Dedifferentiated amniotic fluid mesenchymal stem cell (primary cell): Measurements from ENCODE around the gene MYLK4.

Source experiments
- DNase-seq: peaks from one replicate; pipeline ENCODE4 v3.0.0-alpha.2; 2016; ENCODE audit errors: extremely low spot score

The MYLK4 gene

DNA sequence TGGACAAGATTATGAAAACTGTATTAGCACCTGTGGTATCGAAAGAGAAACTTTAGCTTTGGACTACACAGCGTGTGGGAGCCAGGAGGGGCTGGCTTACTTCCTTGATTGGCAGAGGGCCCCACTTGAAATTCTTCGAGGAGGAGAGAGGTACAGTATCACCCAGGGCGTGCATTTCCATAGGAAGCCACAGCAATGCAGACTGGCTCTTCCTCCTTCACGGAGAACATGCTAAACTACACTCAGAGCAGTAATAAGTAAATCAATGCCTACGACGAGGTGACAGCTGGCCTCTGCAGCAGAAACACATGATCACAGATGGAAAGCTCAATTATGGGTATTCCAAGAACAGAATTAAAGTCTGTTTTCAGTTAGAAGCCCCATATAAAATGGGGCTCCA, 44.2 kb downstream of the MYLK4 start:
- DNase-seq, result no peak

DNA sequence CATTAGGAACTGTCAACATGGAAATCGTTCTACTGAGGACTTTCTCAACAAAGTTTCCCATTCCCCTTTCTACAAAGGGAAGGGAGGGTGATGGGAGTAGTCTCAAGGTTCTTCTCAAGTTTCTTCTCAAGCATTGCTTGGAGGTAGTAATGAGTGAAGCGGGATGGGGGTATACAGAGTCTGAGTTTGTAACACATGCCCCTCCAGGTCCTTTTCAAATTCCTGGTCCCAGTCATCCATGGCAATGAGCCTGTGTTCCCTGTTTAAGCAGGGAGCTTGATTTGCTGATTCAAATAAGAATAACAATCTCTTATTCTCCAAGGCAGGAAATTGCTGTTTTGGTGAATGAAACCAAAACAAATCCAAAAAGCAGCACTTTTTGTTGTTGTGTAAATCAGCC, 45.5 kb downstream of the MYLK4 start:
- no peak for DNase-seq

DNA sequence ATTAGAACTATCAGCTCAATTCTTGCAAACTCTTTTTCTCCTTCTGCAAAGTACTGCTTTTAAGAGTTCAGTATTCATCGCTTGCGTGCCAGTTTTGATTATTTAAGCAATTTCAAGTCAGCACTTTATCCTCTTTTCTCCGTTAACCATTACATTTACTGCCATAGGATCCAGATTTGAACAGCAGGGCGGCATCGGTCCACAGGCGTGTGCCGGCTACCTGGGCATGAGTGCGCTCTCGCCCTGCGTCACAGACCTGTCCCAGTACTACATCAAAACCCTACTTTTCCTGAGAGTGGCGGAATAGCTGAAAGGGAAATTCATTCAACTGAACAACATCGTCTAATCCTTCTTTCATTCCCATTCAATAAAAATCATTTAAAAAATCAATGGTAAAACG, 53.4 kb downstream of the MYLK4 start:
- DNase-seq, result no peak

DNA sequence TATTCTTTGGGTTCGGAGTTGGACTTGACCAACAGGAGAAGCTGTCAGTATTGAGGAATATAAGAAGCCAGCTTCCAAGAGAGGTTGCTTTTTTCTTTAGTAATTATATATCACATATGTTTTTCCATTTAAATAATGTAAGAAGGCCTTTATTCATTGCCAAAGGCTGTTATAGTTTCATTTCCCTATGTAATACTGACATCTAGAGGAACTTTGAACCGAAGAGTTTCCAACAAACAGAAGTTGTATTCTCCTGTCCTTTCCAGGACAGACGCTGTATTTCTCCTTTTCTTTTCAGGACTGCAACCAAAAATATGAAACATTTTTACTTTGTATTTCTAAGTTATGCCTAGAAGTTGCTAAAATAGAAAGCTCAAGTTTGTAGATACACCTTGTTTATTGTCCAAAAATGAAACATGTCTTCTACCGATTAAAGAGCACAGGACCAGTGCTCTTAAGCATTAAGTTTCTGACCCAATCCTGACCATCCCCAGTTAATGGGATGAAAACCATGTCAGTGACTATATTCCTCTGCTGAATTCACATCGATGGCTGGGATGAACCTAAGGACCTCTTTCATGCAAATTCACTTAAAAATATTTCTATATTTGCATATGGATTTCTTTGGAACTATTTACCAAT, 55.1 kb downstream of the MYLK4 start:
- peak; percentile 43 for DNase-seq

DNA sequence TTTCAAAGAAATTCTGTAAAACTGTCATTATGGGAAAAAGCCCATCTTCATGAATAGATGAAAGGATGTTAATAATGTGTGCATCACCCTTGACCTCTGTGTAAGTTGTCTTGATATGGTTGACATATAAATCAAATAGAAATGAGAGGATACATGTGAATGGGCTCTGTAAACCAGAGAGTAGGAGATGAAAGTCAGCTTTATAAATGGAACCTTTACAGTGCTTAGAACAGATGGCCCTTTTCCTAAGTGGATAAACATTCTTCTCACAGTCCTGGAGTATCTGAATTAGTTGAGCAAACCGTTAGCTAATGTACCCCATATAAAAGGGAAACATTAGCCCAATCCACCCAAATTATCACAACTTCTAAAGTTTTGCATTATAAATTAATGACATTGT, 57.5 kb downstream of the MYLK4 start:
- DNase-seq, result no peak

DNA sequence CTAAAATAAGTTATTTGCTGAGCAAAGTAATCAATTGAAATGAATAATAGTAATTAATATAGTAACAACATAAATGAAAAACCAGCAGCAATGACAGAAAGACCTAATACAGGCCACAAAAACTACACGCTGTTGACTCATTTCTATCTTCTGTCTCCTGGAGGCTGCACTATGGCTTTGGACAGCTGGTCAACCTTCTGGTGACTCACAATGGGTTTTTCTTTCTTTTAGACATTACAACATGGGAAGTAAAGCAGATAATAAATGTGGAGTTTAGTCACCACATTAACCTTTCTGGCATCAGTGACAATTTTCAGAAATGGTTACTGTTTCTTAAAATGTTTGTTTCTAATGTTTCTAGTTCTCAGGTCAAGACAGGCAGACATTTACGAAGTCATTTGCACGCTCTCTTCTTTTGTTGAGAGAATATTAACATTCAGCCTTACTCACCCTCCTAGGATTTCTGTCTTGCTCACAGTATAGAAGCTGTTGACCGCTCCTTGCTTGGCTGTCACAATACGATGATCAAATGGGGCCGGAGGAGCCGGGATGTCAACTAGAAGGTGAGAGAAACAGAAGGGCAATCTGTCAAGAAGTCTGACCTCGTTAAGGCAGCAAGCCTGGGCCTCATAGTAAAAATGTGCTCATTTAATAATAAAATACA, 62.2 kb downstream of the MYLK4 start:
- peak; percentile 53 for DNase-seq

DNA sequence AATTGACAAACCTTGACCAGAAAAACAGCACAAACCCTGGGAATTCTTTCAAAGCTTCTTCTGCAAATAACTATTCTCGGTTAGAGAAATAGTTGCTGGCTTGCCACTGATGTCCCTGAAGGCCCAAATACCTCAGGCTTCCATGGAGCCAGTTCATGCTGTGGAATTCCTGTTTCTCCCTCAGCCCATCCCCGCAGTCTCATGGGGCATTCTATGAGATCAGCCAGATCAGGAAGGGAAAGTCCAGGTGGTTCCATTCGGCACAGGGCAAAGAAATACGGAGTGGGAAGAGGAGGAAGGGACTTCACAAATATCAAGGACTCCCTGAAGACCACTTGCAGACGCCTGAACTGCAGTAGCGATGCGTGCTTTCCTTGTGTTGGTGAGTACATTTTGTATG, 63.3 kb downstream of the MYLK4 start:
- no peak for DNase-seq

DNA sequence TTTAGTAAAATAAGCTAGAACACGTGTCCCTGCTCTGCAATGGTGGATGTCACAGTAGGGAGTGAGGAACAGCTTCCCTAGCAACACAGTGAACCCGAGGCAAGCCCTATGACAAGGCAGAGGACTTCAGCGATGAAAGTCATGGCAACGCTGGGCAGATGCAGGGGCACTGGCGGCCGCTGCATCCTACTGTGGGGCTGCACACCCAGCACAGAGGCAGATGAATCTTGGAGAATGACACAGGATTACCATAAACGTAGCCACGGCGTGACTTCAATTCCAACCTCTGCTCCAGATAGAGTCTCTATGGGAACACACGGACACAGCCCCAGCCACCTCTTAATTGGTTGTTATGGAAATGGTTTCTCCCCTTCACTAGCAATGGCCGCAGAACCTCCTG, 64.2 kb downstream of the MYLK4 start:
- DNase-seq, result no peak

DNA sequence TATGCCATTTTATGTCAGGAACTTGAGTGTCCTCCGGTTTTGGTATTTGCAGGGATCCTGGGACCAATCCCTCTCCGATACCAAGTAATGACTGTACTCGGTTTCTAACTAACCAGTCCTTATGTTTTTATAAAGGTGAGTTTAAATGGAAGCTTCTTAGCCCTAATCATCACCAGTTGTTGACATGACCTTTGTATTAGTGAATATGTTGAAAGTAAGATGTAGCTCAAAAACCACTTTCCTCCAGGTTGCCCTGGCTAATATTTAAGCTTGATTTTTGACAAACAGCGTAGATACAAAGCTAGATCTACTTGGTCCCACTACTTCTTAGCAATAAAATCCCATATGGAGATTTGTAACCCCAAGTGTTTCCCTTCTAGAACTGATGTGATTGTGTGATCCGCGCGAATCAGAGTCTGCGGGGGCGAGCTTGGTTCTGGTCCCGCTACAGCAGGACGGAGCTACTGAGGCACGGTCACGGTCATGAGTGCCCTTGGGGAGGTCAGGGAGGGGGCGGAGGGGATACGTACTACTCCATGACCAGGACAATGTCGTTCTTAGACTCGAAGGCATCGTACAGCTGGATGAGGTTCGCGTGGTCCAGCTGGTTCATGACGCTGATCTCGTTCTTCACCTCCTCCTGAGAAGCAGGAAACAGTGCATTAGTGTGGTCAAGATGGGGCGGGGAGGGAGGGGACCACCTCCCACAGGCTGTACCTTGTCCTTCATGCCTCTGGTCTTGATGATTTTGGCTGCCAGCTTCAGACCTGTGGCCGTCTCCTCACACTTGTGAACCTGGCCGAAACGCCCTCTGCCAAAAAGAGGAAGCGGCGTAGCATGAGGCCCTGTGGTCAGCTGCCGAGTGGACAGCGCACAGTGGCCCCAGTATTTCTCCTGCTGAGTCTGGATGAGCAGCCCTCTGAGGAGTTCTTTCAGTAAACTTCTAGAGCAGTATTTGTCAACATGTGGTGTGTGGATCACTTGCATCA, 65.7 kb downstream of the MYLK4 start:
- no peak for DNase-seq

DNA sequence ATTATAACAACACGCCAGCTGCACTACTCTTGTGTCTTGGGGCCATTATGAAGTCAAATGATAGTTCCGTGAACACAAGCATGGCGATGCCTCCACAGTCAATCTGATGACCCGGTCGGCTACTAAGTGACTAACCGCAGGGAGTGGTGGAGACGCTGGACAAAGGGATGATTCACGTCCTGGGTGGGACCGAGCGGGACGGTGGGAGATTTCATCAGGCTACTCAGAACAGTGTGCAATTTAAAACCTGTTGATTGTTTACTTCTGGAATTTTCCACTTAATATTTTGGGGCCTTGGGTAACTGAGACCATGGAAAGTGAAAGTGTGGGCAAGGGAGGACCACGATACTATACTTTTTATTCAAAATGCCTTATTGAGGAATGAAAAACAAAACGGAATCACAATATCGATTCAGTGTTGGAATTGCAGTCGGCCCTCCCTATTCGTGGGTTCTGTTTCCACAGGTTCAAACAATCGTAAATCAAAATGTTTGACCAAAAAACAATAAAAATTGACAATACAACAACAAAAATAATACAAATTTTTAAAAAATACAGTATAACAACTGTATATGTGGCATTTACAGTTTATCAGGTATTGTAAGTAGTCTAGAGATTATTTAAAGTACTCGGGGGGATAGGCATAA, 66.5 kb downstream of the MYLK4 start:
- DNase-seq, result no peak

DNA sequence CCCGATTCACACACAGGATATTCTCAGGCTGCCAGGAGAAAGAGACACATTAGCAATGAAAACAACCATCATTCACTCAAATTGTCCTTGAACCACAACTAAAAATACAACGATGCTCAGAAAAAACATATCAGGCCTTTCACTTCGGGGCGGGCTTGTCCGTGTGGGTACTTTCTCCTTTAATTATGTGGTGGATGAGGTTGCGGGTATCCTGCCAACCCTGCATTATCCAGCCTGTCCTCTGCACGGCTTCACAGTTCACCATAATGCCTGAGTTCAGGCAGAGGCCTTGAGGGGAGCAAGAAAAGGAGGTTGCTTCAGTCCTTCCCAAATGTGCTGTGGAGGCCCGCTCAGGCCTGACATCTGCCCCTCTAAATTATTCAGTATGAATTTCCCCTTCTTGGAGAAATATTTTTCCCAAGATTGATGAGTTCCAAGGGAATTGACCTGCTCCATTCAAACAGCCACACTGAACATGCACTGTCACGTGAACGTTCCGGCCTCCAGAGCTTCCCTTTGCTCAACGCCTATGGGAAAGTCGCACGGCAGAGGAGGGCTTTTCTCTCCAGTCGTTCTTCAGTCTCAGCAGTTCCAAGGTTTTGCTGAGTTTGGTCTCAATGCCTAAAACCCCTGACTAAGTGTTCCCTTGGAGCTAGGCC, 70.3 kb downstream of the MYLK4 start:
- no peak for DNase-seq

DNA sequence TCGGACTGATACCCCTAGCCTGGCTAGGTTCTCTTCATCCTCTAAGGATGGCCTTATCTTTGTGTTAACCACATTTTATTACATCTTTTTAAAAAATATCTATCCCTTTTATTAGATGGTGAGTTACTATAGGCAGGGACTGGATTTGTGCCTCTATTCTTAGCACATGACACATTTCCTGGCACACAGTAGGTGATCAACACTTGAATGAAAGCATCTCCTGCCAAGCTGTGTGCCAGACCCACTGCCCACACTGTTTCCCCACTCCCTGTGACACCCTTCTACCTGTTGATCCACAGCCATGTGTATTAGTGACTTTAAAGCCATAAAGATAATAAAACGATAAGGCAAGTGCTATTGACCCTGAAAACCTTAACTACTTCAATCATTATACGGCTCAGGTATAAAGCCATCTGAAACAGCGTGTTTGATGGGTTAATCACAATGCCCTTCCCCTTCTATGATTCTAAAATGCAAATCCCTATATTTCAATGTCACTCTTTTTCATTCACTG, 73.6 kb downstream of the MYLK4 start:
- DNase-seq, result no peak

DNA sequence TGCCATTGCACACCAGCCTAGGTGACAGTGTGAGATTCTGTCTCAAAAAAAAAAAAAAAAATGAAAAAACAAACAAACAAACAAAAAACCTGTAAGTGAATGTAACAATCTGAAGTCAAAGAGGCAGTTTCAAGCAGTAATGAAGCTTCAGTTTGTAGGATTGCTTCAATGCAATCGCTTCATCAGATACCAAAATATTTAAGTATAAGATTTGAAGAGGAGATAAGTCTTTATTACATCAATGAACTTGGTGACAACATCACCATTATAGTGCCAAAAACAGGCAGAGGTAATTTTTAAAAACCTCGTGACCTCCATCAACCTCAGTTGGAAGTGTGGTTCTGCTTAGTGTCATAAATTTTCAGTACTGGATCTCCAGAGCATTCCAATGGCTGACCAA, 74.7 kb downstream of the MYLK4 start:
- no peak for DNase-seq

DNA sequence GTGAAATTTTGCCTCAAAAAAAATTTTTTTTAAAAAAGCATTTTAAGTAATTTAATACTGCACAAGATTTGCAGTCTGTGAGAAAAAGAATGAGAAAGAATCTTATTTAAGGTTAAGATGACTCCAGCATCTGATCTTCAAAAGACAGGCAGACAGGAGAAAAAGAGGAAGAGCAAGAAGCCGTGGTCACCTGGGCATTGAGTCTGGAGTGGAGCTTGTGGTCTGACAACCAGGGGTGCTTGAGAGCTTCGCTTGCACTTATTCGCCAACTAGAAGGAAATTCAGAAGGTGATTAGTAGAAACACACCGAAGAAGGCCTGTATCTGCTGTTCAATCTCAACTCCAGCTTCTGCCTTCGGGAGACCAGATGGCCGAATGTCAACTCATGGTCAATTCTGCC, 75.9 kb downstream of the MYLK4 start:
- DNase-seq, result no peak

DNA sequence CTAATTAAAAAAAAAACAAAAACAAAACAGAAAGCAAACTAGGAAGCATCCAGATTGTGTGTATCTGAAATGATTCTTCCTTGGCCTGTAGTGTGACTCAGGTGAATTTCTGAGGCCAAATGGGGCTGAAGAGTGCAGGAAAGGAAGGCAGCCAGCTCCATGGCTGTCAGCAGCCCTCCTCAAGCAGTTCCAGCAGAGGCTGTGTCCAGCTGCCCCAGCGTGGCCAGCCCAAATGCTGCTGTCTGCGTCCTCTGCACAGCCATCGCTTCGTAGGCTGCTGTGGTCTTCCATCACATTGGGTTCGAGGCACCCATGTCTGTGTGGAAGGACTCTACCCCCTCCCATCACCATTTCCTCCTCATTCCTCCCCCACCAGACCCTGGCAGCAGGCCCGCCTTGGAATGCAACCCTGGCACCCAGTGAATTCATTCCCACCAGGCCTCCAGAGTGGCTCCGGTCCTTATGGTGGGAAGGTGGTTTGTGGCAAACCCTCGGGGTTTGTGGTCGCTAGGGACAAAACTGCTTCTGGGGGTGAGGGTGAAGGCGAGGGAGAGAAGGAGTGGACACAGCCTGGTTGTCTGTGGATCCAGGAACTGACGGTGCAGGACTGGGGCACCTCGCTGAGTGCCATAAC, 81.5 kb downstream of the MYLK4 start:
- no peak for DNase-seq

DNA sequence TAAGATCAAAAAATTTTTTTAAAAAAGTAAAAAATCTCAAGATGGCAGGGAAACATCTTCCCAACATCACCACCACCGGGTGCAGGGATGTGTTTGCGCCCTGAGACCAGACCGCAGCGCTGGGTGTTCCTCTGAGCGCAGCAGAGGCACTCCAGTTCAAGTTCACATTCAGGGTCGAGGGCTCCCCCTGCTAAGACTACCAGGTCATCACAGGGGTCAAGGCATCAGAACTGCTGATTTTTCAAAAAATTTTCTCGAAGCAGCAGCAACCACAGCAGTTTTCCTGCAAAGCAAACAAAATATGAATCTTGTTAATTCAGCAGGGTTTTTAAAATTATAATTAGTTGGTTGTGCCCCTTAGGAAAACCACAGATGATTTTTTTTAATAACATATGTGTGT, 83.1 kb downstream of the MYLK4 start:
- no peak for DNase-seq

DNA sequence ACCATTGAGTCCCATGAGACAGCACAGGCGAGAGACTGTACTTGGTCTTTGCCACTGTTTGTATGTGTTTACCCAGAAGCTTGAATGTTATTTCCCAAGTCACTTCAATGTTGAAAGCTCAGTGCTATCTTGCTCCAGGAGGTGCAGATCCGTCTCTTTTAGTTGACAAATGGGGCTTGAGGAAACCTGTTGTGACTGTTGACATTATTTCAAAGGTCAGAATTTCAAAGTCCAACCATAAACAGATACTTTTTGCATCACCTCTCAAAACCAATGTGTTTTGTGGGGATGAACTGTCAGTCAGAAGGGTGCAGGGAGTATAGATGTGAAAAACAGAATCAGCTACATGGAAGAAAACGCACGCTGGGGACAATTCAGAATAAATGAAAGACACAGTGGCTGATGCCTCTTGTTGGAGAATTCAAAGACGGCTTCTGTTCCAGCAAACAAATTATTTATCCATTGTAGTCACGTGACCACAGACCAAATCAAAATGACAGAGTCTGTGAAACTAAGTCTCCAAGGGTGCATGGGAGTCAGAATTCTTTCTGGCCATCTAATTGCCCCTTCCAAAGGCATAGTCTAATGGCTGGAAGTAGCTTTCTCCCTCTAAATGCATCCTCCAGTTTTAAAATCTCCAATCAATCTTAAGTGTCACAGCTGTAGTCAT, 83.7 kb downstream of the MYLK4 start:
- DNase-seq, result no peak

DNA sequence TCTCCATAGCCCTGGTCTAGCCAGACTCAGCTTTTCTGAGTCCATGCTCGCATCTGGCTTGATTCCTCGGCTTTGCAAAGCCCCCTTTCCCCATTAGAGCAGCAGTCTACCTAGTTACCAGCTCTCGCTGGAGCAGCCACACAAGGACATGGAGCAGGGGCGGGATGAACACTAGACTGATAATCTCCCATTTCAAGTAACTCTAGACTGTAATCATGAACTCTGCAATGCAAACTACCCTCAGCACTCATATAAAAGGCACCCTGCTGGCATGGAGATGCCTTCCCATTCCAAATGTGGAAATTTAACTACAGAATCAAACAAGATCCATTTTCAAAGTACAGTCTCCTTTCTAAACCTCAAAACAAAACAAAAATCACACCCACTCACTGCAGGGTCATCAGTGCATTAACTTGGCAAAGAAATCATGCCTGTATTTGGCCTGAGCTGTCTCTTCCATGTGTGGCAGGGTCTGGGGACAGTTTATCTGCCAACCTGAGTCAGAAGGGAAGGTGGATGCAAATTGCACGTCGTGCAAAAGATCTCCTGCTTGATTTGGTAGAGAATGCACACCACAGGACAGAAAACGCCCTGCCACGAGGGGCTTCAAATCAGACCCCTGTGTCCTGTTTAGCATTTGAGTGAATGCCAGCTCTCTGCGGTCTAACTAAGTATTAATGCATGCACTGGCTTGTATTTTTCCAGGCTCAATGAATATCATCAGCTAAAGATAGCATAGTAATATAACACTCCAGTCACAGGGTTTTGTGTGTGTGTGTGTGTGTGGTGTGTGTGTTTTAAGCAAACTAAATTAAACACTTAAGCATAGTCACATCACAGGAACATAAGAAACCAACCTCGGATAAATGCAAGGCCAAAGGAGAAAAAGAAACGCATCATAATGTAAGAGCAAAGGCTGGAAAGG, 85.3 kb downstream of the MYLK4 start:
- DNase-seq, result no peak

DNA sequence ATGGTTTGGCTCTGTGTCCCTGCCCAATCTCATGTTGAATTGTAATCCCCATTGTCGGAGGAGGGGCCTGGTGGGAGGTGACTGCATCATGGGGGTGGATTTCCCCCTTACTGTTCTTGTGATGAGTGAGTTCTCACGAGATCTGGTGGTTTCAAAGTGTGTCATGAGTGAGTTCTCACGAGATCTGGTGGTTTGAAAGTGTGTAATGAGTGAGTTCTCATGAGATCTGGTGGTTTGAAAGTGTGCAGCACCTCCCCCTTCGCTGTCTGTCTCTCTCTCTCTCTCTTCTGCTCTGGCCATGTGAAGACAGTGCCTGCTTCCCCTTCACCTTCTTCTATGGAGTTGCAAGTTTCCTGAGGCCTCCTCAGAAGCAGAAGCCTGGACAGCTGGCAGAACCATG, 87.6 kb downstream of the MYLK4 start:
- DNase-seq, result no peak
